Measurements from ENCODE around the gene FGD1.
"Not testable (repeated sequence)": the region's sequence is repeated elsewhere in the genome, so short reads cannot be mapped to it uniquely, and the experiment has no call there.

The FGD1 gene

GRCh38 chrX:54495814-54496516, at the start of gene FGD1:
FGD1 (minus strand) TSS chrX:54496234; CDS start chrX:54495432, 802 bp downstream.
- DNase-seq (ENCODE audit: low read depth in 2 of 2, low spot score in 1 of 2): no peak

GRCh38 chrX:54542239-54542638, 46.2 kb upstream of the FGD1 start:
- not testable (repeated sequence) for DNase-seq (ENCODE audit: low read depth in 2 of 2, low spot score in 1 of 2)

GRCh38 chrX:54540289-54540688, 44.3 kb upstream of the FGD1 start:
- DNase-seq (ENCODE audit: low read depth in 2 of 2, low spot score in 1 of 2): no peak

GRCh38 chrX:54534271-54534670, 38.2 kb upstream of the FGD1 start:
- no peak for DNase-seq (ENCODE audit: low read depth in 2 of 2, low spot score in 1 of 2)

- DNase-seq (ENCODE audit: low read depth in 2 of 2, low spot score in 1 of 2): no peak
Observed at GRCh38 chrX:54530357-54530900, 34.4 kb upstream of the FGD1 start.

- peak; percentile 28 to 53 for DNase-seq (ENCODE audit: low read depth in 2 of 2, low spot score in 1 of 2)
Observed at GRCh38 chrX:54529552-54530356, 33.7 kb upstream of the FGD1 start, which contains the start of gene GNL3L. GNL3L (plus strand) TSS chrX:54530219; CDS start chrX:54532567, 2,348 bp downstream.

GRCh38 chrX:54529151-54529550, 33.1 kb upstream of the FGD1 start:
- DNase-seq (ENCODE audit: low read depth in 2 of 2, low spot score in 1 of 2): no peak

- DNase-seq (ENCODE audit: low read depth in 2 of 2, low spot score in 1 of 2): no peak
Observed at GRCh38 chrX:54509400-54509799, 13.4 kb upstream of the FGD1 start.

GRCh38 chrX:54496936-54497335, 902 bp upstream of the FGD1 start:
- DNase-seq (ENCODE audit: low read depth in 2 of 2, low spot score in 1 of 2): no peak

- no peak for DNase-seq (ENCODE audit: low read depth in 2 of 2, low spot score in 1 of 2)
Observed at GRCh38 chrX:54496517-54496852, 451 bp upstream of the FGD1 start.

- DNase-seq (ENCODE audit: low read depth in 2 of 2, low spot score in 1 of 2): no peak
Observed at GRCh38 chrX:54494989-54495813, 833 bp downstream of the FGD1 start.

GRCh38 chrX:54494166-54494988, 1.7 kb downstream of the FGD1 start:
- DNase-seq (ENCODE audit: low read depth in 2 of 2, low spot score in 1 of 2): no peak

- DNase-seq (ENCODE audit: low read depth in 2 of 2, low spot score in 1 of 2): no peak
Observed at GRCh38 chrX:54492340-54492739, 3.7 kb downstream of the FGD1 start.

GRCh38 chrX:54489819-54490218, 6.2 kb downstream of the FGD1 start:
- DNase-seq (ENCODE audit: low read depth in 2 of 2, low spot score in 1 of 2): not testable (repeated sequence)

GRCh38 chrX:54484666-54485065, 11.4 kb downstream of the FGD1 start:
- no peak for DNase-seq (ENCODE audit: low read depth in 2 of 2, low spot score in 1 of 2)

- DNase-seq (ENCODE audit: low read depth in 2 of 2, low spot score in 1 of 2): no peak
Observed at GRCh38 chrX:54483946-54484345, 12.1 kb downstream of the FGD1 start.

- no peak for DNase-seq (ENCODE audit: low read depth in 2 of 2, low spot score in 1 of 2)
Observed at GRCh38 chrX:54482839-54483593, 13.0 kb downstream of the FGD1 start.

- DNase-seq (ENCODE audit: low read depth in 2 of 2, low spot score in 1 of 2): no peak
Observed at GRCh38 chrX:54479136-54480111, 16.6 kb downstream of the FGD1 start.
